ENCODE results near the gene FOXN3.

GRCh38 chr14:89246290-89246689 is 170.7 kb downstream of the FOXN3 start:
- TF ChIP-seq, protein P1, sequence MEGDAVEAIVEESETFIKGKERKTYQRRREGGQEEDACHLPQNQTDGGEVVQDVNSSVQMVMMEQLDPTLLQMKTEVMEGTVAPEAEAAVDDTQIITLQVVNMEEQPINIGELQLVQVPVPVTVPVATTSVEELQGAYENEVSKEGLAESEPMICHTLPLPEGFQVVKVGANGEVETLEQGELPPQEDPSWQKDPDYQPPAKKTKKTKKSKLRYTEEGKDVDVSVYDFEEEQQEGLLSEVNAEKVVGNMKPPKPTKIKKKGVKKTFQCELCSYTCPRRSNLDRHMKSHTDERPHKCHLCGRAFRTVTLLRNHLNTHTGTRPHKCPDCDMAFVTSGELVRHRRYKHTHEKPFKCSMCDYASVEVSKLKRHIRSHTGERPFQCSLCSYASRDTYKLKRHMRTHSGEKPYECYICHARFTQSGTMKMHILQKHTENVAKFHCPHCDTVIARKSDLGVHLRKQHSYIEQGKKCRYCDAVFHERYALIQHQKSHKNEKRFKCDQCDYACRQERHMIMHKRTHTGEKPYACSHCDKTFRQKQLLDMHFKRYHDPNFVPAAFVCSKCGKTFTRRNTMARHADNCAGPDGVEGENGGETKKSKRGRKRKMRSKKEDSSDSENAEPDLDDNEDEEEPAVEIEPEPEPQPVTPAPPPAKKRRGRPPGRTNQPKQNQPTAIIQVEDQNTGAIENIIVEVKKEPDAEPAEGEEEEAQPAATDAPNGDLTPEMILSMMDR (conservative IDR thresholded peaks at IDR 0.05; ENCODE audit: low read length) = no peak
- TF ChIP-seq EZH2phosphoT487 (IDR thresholded peaks at IDR 0.05; ENCODE audit: borderline replicate concordance) = no peak
